RPMI8226 (cell line): Measurements from ENCODE around the gene PON1.

ENCODE experiments used
- DNase-seq: peaks from one replicate; pipeline ENCODE4 v3.0.0-alpha.2; 2015

Gene PON1

GRCh38 chr7:95250571-95250970 is 73.8 kb downstream of the PON1 start:
- DNase-seq, result no peak
